A204.1 (cell line): Measurements from ENCODE around the gene FAM174C.

Experiments
- FAIRE-seq: peaks from 2 replicates; lab custom pipeline; 2012; peaks lifted over from hg19 to GRCh38; lab: Jason Lieb, UNC

The FAM174C gene

DNA sequence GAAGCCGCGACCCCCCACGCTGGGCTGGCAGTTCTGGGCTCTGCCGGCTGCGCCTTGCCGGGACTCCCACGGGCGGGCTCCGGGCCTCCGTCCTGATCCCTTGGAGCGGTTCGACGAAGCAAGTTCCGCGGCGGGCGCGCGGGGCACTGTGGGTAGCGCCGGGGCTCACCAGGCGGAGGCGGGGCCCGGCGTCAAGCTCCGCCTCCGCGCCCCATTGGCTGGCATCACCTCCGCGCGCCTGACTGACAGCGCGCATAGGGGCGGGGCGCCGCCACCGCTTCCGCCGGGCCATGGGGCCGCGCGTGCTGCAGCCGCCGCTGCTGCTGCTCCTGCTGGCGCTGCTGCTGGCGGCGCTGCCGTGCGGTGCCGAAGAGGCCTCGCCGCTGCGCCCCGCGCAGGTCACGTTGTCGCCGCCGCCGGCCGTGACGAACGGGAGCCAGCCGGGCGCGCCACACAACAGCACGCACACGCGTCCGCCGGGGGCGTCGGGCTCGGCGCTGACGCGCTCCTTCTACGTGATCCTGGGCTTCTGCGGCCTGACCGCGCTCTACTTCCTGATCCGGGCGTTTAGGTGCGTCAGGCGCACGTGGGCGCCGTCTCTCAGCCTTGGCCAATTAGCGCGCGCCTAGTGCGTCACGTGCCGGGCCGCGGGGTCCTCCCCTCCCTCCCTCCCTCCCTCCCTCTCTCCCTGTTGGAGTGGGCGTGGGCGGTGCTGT lies at the start of gene FAM174C:
Gene FAM174C, plus strand, starts transcription at position 271 of the 716 bp plus-strand sequence. Its CDS starts 20 bp downstream, at position 291.
- FAIRE-seq: no peak

GRCh38 chr19:1226227-1226518 lies 49.2 kb upstream of the FAM174C start:
- FAIRE-seq: no peak

GRCh38 chr19:1226522-1227303 lies 48.6 kb upstream of the FAM174C start:
- no peak for FAIRE-seq

DNA sequence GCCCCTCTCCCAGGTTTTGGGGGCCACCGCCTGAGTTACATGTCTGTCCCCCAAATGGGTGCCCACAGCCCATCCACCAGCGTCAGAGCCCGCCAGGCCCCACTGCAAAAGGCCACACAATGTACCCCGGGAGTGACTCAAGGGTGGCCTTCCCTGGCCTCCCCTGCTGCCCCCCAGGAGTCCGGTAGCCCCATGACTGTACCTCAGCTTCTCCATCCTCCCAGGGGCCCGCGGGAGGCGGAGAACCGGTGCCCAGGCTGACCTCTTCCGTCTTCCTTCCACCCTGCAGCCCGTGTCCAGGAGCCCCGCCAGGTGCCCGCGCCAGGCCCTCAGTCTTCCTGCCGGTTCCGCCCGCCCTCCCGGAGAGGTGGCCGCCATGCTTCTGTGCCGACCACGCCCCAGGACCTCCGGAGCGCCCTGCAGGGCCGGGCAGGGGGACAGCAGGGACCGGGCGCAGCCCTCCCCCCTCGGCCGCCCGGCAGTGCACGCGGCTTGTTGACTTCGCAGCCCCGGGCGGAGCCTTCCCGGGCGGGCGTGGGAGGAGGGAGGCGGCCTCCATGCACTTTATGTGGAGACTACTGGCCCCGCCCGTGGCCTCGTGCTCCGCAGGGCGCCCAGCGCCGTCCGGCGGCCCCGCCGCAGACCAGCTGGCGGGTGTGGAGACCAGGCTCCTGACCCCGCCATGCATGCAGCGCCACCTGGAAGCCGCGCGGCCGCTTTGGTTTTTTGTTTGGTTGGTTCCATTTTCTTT lies 47.9 kb upstream of the FAM174C start:
- no peak for FAIRE-seq

DNA sequence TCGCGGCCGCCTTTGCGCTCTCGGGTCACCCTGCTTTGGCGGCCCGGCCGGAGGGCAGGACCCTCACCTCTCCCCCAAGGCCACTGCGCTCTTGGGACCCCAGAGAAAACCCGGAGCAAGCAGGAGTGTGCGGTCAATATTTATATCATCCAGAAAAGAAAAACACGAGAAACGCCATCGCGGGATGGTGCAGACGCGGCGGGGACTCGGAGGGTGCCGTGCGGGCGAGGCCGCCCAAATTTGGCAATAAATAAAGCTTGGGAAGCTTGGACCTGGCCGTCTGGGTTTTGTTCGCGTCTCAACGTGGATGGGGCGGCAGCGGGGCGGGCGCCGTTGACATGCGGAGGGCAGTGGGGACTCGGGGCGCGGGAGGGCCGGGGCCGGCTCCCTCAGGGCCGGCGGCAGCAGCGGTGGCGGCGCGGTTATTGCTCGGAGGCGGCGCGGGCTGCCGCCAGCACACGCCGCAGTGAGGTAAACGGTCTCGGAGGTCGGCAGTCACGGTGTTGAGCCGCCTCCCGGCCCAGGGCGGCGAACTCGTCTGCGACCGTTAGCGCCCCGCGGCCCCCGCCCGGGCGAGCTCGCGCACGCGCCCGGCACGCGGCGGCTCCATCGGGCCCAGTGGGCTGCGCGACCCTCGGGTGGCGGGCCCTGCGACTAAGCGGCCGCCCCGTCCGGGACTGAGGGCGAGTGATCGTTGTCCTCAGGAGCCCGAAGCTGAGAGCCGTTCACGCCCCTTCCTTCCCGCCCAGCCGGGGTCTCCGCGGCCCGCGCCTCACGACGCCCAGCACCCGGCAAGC lies 47.0 kb upstream of the FAM174C start:
- FAIRE-seq: no peak

GRCh38 chr19:1229056-1229923 lies 46.0 kb upstream of the FAM174C start:
- FAIRE-seq: no peak

DNA sequence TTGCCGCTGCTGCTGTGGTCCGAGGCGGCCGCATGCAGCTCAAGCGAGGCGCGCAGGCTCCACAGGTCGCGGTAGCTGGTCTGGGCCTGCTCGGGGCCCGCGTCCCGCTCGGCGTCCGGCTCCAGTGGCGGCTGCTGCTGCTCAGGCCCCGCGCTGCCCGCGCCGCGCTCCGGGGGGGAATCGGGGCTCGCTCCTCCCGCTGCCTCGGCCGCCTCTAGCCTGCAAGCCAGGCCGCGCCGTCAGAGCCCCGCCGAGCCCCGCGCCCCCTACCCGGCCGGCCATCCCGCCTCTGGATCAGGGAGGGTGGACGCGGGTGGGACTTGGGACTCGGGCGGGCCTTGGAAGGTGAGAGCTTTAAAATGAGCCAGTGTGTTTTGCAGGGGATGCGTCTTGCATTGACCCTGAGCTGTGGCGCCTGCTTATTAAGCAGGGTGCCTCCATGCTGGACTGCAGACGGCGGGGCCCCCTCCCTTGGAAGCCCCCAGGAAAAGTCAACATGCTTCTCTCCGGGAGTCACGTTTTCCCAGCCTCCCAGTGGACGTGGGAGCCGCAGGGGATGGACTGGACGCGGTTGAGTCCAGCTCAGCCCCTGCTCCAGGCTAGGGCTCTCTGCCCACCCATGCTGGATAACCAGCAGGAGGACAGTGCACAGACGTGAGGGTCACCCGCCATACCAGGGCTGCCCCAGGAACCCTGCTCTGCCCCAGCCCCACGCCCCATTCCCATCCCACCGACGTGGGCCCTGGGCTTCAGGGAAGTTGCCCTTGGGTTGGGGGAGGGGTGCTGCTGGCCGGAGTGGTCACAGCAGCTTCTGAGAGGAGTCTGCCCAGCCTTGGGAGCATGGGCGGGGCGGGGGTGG lies 45.2 kb upstream of the FAM174C start:
- FAIRE-seq: no peak

- FAIRE-seq: no peak
Measured at GRCh38 chr19:1230783-1231489, 44.4 kb upstream of the FAM174C start.

DNA sequence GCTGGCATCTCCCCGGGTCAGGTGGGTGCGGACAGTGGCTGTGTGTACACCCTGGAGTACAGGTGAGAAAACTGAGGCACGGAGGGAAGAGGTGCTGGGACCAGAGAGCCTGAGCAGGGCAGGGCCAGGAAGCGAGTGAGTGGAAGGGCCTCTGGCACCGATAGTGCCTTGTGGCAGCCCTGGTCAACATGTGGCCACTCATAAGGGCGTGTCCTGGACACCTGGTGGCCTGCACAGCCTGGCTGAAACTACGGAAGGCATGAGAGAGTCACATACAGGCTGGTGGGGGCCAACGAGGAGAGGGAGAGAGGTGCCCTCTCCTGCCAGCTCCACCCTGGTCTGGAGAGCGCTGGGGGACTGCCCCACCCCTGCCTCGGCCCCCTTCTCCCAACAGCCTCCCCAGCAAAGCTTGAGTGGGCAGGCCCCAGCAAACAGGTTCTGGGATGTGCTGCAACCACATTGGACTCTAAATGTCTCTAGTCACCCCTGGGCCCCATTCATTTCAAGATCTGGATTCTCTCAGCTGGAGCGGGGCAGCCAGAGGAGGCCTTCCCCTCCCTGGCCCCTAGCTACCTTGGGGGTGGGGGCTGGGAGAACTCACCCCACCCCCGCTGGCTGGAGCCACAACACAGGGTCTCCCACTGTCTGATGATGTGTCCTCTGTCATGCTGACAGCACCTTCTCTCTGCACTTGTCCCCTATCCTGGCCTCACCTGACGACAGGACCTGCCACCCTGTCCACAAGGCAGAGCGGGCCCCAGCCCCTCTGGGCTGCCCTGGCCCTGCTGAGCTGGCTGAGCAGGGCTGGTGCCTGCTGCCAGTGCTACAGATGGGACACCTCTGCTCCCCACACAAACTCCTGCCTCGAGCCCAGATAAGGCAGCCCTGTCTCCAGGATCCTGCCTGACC lies 43.3 kb upstream of the FAM174C start:
- FAIRE-seq: no peak

DNA sequence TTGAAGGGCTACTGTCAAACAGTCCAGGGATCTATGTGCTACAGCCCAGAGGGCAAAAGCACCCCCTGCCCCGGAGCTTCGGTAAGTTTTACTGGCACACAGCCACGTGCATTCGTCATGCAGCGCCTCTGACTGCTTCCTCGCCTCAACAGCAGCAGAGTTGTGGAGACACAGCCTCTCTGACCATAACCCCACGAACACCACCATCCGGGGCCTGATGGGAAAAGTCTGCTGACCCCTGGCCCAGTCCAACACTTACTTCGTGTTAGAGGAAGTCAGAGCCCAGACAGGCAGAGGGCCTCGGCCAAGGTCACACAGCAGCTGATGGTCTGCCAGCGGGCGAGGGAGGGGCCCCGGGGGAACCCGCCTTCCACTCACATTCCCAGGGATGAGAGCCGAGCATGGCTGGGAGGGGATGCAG lies 42.7 kb upstream of the FAM174C start:
- FAIRE-seq: no peak

DNA sequence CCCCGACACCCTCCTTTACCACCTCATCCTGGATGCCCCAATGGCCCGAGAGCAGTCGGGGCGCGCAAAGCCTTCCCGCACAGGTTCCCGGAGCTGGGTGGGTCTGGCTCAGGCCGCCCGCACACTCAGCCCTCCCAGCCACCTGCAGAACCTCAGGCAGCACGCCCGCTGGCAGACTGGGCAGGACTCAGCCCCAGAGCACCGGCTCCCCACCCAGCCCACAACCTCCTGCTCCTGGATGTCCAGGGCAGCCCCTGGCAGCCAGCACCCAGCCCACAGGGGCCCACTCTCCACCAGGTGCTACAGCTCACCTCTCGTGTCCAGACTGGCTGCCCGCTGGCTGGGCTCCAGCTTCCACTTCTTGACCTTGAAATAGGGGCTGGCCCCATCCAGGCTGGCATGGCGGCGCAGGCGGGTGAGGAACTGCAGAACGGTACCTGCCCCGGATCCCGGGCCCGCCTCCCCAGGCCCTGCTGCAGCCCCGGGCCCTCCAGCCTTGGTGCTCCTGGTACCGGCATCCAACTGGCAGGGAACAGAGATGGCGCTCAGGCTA lies 42.1 kb upstream of the FAM174C start:
- FAIRE-seq: no peak

GRCh38 chr19:1234051-1234954 lies 41.0 kb upstream of the FAM174C start:
- FAIRE-seq: no peak

DNA sequence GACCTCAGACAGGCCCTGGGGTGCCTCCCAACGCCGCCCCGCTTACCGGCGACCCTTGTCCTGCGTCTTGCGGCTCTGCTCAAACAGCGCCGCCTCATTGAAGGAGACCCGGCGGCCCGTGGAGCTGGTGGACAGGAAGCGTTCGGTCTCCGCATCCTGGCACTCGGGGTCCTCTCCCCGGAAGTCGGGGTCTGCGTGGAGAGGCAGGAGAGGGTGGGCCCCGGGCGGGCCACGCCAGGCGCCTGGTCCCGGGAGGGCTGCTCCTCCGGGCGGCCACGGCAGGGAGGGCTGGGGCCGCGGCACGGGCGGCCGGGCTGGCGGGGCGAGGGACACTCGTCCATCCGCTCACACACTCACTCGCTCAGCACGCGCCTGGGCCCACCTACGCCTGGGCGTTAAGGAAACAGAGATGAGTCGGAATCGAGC lies 40.4 kb upstream of the FAM174C start:
- no peak for FAIRE-seq

DNA sequence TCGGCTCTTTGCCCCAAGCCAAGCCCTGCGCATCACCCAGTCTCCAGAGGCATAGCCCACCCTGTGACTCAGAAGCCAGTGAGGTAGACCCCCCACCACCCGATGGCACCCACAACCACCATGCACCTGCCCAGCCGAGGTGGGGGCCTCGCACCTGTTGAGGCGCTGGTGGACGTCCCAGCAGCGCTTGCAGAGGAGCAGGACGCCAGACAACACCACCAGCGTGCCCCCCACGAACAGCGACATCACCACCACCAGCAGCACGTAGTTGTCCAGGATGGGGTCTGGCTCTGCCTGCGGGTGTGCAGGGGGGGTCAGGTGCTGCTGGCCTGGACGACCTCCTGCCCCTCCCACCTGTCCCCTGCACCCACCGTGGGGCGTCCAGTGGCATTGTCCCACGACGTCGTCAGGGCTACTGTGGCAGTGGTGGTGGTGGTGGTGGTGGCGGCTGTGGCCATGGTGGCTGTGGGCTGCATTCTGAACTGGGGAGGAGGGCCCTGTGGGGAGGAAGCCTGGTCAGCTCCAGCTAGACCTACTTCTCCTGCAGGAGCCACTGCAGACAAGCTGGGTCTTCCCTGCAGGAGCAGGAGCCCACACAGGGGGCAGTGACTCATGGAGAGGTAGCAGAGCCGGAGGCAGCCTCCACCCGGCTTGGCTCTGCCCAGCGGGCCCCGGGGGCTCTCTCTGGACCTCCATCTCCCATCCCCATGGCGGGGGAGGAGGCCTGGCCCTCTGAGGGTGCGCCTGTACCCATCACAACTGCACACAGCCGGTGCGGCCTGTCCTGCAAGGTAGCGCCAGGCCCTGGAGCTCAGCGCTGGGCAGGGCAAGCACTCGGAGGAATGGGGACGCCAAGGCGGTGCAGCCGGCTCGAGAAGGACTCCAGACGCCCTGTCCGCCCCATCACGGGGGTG lies 39.4 kb upstream of the FAM174C start:
- no peak for FAIRE-seq

DNA sequence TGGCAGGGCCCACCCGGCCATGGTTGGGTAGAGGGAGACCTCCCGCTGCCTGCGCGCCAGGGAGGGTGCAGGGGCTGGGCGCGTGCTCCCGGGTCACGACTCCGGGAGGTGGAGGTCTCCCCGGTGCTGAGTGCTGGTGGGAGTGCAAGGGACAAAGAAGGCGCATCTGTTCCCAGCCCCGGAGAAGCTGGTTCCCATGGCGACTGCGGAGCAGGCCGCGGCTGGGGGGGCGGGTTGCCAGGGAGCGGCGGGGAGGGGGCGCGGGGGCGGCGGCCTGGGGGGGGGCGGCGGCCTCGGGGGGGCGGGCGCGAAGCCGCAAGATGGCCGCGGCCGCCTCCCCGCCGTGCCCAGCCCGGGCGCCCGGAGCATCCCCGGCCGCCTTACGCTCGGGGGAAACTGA lies 38.8 kb upstream of the FAM174C start:
- FAIRE-seq: no peak

DNA sequence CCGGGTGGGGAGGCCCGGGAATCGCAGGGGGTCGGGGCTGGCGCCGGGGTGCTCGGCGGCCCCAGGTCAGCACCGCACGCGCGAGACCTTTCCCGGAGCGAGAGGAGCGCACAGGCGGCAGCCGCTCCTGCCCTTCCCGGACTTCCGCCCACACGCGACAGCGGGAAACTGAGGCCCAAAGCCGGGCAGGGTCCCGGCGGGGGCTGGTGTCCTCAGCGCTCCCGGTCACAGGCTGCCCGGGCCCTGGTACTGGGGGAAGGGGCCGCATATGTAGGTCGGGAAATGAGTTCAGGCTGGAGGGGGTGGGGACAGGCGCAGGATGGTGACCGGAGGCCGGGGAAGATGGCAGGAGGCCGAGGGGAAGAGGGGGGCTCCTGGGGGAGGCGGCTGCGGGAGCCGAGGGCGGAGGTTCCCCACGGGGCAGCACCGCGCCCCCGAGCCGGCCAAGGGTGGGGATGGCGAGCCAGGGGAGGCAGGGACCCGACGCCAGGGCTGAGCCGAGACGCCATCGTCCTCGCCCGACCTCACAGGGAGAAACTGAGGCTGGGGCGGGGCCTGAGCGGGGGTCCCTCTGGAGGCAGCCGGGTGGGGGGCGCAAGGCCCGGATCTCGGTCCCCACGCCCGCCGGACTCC lies 38.2 kb upstream of the FAM174C start:
- no peak for FAIRE-seq
